Psoas muscle (tissue), 8 donors: ENCODE data around the gene OST4. TPM values are rescaled to one million over a fixed set of nuclear protein-coding genes. Genes with fewer than 3 reads are reported as not detected.

Source experiments
- ATAC-seq, 4 donors: fragments of 200-7000 bp; cut with Tn5 transposase; one replicate each; pipeline ENCODE4 v1.9.1; 2020; ENCODE audit warnings: moderate library complexity in 3 of 4, mild to moderate bottlenecking in 2 of 4
- DNase-seq, 2 donors: peaks; one replicate each; pipeline ENCODE4 v3.0.0-alpha.2; 2020
- H3K27ac ChIP-seq: fragments of 200-600 bp; one replicate; pipeline ENCODE4 v1.8.0; 2022
- H3K27me3 ChIP-seq, 3 donors: fragments of 200-600 bp in 1 of 3; one replicate each; pipeline versions ENCODE4 v1.6.1 to v1.8.0; 2013 to 2022; ENCODE audit warnings: low read length in 2 of 3, mild to moderate bottlenecking in 2 of 3, moderate library complexity in 1 of 3; ENCODE audit not compliant: insufficient read depth in 3 of 3
- H3K36me3 ChIP-seq, 2 donors: fragments of 200-600 bp in 1 of 2; one replicate each; pipeline versions ENCODE4 v1.6.1 to v1.8.0; 2013 to 2022; ENCODE audit warnings: low read depth in 1 of 2, mild to moderate bottlenecking in 1 of 2, moderate library complexity in 1 of 2; ENCODE audit not compliant: insufficient read depth in 1 of 2
- H3K4me1 ChIP-seq: fragments of 200-600 bp; one replicate; pipeline ENCODE4 v1.8.0; 2022
- H3K4me3 ChIP-seq: fragments of 200-600 bp; one replicate; pipeline ENCODE4 v1.8.0; 2022; ENCODE audit warnings: mild to moderate bottlenecking
- H3K9me3 ChIP-seq: fragments of 200-600 bp; one replicate; pipeline ENCODE4 v1.8.0; 2022
- WGBS, 3 donors: extraction: QIAGEN DNeasy Blood & Tissue Kit; methylation state at CpG; one replicate each; pipeline versions ENCODE4 v1.1.6 to v1.1.7; 2013; 5-methylcytosine and 5-hydroxymethylcytosine counted together
- intact Hi-C, 2 donors: fragments of 100-400 bp; cut with DNase I; formaldehyde crosslinking; loops; one replicate each; pipeline versions ENCODE4 v1.11.0 to v1.14.2; 2022
- polyA plus RNA-seq, 3 donors: library from polyadenylated mRNA; stranded (reverse); fragments of 200-250 nt; gene quantifications; one replicate each; pipeline ENCODE4 v1.2.3, GENCODE V29; 2013
- total RNA-seq, 4 donors: library from RNA; stranded (reverse); fragmentation: NEBNext Ultra II Directional in 2 of 4; extraction: Animal tissue kit (Norgen Biotek cat#: 25700) in 2 of 4; gene quantifications; one replicate each; pipeline versions ENCODE4 v1.2.1 to v1.2.4, GENCODE V29; 2021 to 2023
- TF ChIP-seq, protein P1 (sequence below): fragments of 200-600 bp; IDR thresholded peaks from one replicate; pipeline ENCODE4 v1.8.0; 2022; ENCODE audit warnings: antibody characterized with exemption
- donor health status: healthy with polysubstance abuse.
- donor health status: DM: no; HTN: no; CAD: no; lungs with moderate emphysema.
- donor health status: Bipolar disorder and iron deficiency.
- donor health status: healthy.
- donor health status: DM: yes; HTN: yes; CAD: no.
- donor health status: DM: no; HTN: no; CAD: no.
- donor health status: DM: no; HTN: no; CAD: no.
- donor health status: DM: yes; HTN: yes; CAD: no.

Gene OST4
- total and polyA plus RNA-seq, 7 donors, result 186 to 396 (median 280) TPM

DNA sequence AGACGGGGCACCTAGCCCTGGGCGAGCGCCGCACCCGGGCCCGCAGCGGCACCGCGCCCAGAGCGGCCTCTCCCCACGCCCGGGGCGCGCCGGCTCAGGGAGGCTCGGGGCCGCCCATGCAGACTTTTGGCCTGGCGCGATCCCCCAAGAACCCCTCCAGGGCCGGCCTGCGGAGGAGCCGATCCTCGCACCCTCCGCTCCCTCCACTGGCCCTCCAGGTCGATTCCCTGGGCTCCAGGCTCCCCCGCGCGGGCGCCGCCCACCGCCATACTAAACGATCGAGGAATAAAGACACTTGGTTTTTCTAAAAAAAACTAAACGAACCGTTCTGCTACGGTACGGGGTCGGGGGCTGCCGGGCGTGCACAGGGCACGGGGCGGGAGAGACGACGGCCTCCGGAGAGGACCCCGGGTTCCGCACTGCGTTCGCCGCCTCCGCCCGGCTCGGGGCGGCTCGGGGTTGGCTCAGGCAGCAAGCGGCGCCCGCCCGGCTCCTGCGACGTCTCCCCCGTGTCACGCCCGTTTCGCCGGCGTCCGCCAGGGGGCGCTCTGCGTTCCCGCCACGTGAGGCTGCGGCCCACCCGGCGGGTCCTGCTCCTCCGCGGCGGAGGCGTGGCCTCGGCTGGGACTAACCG, 14.8 kb upstream of the OST4 start:
- Histone ChIP-seq H3K4me3 (peak overlapping the region; percentile 70), H3K36me3 (no peaks in the 10 kb centered on the region), H3K9me3 (no peaks in the 10 kb centered on the region), H3K27me3 (no peaks in the 10 kb centered on the region), H3K4me1 (peaks cover 24% of the 10 kb centered on the region), H3K27ac (peak overlapping the region; percentile 84)
- DNase-seq (peak; percentile 96 to 98), ATAC-seq (peak; percentile 87 to 92 (median 89))
- intact Hi-C loops, result loop anchor here (2.0 to 5.0 kb wide), 2 partner anchors 124 to 125 kb away; no protein-coding TSS in a partner anchor
- WGBS, 3 donors, result 0 to 1% (median 1%) methylated on average over 41 to 81 of the region's 81 CpGs
- TF ChIP-seq, protein P1, sequence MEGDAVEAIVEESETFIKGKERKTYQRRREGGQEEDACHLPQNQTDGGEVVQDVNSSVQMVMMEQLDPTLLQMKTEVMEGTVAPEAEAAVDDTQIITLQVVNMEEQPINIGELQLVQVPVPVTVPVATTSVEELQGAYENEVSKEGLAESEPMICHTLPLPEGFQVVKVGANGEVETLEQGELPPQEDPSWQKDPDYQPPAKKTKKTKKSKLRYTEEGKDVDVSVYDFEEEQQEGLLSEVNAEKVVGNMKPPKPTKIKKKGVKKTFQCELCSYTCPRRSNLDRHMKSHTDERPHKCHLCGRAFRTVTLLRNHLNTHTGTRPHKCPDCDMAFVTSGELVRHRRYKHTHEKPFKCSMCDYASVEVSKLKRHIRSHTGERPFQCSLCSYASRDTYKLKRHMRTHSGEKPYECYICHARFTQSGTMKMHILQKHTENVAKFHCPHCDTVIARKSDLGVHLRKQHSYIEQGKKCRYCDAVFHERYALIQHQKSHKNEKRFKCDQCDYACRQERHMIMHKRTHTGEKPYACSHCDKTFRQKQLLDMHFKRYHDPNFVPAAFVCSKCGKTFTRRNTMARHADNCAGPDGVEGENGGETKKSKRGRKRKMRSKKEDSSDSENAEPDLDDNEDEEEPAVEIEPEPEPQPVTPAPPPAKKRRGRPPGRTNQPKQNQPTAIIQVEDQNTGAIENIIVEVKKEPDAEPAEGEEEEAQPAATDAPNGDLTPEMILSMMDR, result peak; percentile 94

DNA sequence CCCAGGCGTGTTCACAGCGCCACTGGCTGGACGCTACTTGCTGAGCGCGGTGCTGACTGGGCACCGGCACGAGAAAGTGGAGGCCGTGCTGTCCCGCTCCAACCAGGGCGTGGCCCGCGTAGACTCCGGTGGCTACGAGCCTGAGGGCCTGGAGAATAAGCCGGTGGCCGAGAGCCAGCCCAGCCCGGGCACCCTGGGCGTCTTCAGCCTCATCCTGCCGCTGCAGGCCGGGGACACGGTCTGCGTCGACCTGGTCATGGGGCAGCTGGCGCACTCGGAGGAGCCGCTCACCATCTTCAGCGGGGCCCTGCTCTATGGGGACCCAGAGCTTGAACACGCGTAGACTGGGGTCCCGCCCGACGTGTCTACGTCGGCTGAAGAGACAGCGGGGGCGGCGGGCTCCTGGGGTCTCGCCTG, 14.2 kb upstream of the OST4 start:
- Histone ChIP-seq H3K4me3 (peak overlapping the region; percentile 70), H3K27ac (peak overlapping the region; percentile 84), H3K9me3 (no peaks in the 10 kb centered on the region), H3K36me3 (no peaks in the 10 kb centered on the region), H3K27me3 (no peaks in the 10 kb centered on the region), H3K4me1 (peaks cover 24% of the 10 kb centered on the region)
- intact Hi-C loops, result loop anchor here (2.0 to 5.0 kb wide), 2 partner anchors 123 to 125 kb away; no protein-coding TSS in a partner anchor
- peak; percentile 81 to 91 for DNase-seq
- WGBS, 3 donors, result 1 to 4% (median 2%) methylated on average over 24 to 38 of the region's 38 CpGs
- peak; percentile 49 to 71 (median 68) for ATAC-seq
- TF ChIP-seq, protein P1, result peak; percentile 49

DNA sequence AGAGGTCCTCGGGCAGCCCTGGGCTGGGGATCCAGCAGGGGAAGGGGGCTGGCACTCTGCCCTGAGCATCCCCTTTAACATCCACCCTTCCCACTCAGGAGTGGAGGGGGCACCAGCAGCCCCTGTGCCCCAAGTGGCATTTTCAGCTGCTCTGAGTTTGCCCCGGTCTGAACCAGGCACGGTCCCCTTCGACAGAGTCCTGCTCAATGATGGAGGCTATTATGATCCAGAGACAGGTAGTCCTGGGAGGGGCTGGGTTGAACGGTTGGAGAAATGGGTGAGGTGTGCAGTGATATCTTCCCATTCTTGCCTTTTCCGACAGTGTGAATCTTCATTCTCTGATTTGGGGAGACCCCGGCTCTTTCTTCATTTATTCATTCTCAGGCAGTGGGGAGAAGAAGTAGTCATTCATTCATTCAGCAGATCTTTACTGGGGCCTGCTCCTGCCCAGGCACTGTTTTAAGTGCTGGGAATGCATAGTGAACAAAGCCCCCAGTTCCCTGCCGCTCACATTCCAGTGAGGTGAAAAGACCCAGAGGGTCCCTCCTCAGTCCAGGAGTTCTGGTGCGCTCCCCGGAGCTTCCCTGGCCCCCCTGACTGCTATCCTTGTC, 13.7 kb upstream of the OST4 start:
- Histone ChIP-seq H3K36me3 (no peaks in the 10 kb centered on the region), H3K27ac (peak overlapping the region; percentile 84), H3K4me3 (peak overlapping the region; percentile 70), H3K9me3 (no peaks in the 10 kb centered on the region), H3K4me1 (peaks cover 24% of the 10 kb centered on the region), H3K27me3 (no peaks in the 10 kb centered on the region)
- intact Hi-C loops, result loop anchor here in 1 of 2 donors (5.0 kb wide), 1 partner anchor 123 kb away; no protein-coding TSS in a partner anchor
- WGBS, 3 donors, result 54 to 64% (median 55%) methylated on average over 10 of the region's 10 CpGs
- TF ChIP-seq, protein P1, result no peak
- DNase-seq (peak in 1 of 2 donors; percentile 54), ATAC-seq (no peak)

DNA sequence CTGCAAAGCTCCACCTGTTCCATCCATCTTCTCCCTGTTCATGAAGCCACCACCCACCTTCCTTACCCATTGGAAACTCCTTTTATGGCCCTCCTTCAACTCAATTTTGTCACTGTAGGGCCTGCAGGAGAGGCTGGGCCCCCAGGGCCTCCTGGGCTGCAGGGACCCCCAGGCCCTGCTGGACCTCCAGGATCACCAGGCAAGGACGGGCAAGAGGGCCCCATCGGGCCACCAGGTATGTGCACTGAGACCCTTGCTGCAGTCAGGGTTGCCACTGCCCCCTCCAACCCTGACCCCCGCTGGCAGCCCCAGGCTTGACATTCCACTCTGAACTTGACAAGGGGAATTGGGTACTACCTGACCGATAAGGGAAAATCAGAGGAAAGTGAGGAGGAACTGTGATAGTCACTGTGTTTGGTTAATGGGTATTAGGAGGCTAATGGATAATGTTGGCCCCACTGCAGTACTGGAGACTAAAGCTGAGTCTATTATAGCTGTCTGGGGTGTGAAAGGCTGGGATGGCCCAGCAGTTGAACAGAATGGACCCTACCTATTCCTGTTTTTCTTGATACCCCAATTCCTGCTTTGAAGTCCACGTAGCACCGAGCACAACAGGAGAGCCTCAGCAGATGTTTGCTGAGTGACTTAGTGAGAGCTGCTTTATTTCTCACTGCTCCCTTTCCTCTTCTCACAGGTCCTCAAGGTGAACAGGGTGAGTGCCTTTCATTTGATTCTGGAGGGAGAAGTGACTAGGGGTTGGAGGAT, 13.0 kb upstream of the OST4 start:
- Histone ChIP-seq H3K27me3 (no peaks in the 10 kb centered on the region), H3K9me3 (no peaks in the 10 kb centered on the region), H3K4me1 (peaks cover 24% of the 10 kb centered on the region), H3K27ac (no peak overlapping the region), H3K36me3 (no peaks in the 10 kb centered on the region), H3K4me3 (no peak overlapping the region)
- intact Hi-C loops, result loop anchor here in 1 of 2 donors (5.0 kb wide), 2 partner anchors 47 to 122 kb away; no protein-coding TSS in a partner anchor
- 77 to 89% (median 84%) methylated on average over 6 of the region's 6 CpGs for WGBS, 3 donors
- no peak for ATAC-seq
- TF ChIP-seq, protein P1, result no peak
- DNase-seq, result peak in 1 of 2 donors; percentile 50
